GM19397 (cell line): ENCODE data around the gene GALNT2.

ENCODE experiments used
- ATAC-seq: cut with Tn5 transposase; IDR thresholded peaks from one replicate; pipeline ENCODE4 v1.9.1; 2021; ENCODE audit warnings: mild to moderate bottlenecking, moderate library complexity; ENCODE audit not compliant: unreplicated experiment

Gene GALNT2

DNA sequence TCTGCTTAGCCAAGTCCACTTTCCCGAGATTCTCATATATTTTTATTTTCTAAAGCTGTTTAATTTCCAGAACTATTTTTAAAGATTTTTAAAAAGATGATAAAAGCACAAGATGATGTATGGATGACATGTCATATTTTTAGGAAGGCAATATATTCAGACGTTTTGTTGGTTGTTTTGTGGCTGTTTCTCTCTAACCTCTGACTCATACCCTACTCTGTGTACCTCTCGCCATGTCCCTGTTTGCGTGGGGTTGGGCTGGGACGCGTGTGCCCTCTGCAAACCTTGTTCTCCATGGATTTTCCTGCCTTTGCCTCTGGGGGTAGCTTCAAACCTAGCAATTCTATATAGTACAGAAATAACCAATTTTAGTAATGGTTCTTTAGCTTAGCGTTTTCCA, 132.0 kb downstream of the GALNT2 start:
- ATAC-seq = no peak

DNA sequence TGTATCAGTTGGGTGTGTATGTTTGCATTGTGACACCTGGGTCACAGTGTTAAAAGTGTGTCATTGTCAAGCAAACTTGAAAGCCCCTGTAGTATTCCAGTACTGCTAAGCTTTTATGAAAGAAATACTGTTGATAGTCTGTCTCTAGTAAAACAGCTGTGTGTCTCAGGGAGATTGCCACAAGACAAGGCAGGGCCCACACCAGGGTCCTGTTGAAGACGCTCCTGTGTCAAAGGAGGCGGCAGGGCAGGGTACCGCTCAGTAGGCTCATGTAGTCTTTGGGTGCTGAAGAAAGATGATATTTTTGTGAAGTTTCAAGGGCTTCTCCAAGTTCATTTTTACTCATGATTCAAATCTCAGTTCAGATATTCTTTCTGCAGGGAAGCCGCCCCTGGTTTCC, 132.5 kb downstream of the GALNT2 start:
- no peak for ATAC-seq

DNA sequence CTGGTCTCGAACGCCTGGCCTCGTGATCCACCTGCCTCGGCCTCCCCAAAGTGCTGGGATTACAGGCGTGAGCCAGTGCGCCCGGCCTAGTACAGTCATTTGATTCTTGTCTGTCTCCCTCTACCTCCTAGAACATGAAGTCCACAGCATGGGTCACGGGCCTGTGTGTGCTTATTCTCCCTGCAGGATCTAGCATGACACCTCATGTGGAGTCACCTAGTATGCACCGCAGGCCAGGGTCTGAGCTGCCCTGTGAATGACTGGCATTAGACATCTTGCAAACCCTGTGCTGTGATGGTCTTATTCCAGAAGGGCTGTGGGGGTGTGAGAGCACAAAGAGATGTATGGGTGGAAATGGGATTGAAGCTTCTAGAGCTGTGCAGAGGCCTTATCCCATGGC, 133.2 kb downstream of the GALNT2 start:
- ATAC-seq = no peak

DNA sequence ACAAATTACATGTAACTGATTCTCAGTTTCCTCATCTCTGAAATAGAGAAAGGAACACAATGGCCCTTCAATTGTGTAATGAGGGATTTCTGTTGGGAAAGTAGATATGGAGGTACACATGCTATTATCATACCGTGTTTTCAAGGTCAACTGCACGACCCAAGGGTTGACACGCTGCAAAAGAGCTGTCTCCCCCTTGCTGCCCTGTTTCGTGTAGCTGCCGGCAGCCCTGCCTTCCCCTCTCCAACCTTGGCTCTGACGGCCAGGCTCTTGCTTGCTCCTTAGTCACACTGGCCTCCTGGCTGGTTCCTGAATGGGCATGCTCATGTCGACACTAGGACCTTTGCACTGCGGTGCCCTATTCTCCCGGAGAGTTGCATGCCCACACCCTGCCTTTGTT, 134.4 kb downstream of the GALNT2 start:
- ATAC-seq = no peak

GRCh38 chr1:230204842-230205241, 137.8 kb downstream of the GALNT2 start:
- no peak for ATAC-seq

DNA sequence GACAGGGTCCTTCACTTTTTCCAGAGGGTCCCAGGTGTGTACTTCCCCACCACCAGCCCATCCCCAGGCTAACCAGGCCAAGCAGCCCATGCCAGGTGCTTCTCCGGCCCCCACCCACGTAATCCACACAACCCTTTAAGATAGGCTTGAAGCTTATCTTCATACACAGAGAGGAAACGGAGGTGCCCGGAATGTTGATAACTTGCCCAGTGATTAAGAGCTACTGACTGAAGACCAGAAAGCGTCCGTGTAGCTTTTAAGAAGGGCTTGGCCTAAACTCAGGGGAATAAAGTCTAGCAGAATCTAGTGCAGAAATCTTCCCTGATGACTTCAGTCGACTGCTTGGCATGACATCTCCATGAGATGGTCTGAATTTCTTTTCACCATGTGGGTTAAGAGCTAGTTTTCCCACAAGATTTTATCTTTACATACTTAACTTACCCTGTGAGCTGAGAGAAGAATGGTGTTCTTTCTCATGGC, 138.7 kb downstream of the GALNT2 start:
- ATAC-seq = no peak

- ATAC-seq = no peak
These were observed 139.2 kb downstream of the GALNT2 start for GRCh38 chr1:230206207-230206606.

DNA sequence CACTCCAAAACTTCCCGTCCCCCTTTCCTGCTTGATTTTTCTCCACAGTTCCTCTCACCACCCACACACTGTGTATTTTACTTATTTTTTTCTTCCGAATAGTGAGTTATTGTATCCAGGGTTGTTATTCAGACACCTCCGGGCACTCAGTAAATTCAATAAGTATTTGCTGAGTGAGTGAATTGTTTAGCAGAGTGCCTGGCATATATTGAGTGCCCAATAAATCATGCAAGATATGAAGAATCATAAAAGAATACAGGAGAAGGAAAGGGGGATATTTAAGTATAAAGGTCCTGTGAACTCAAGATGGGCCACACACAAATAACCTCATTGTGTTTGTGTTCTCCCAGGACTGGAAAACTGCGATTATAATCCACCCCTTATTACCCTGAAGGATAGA, 139.9 kb downstream of the GALNT2 start:
- no peak for ATAC-seq

GRCh38 chr1:230207598-230207997, 140.6 kb downstream of the GALNT2 start:
- ATAC-seq = no peak

- ATAC-seq = peak; percentile 37
These were observed 141.7 kb downstream of the GALNT2 start for GRCh38 chr1:230208619-230209261.

DNA sequence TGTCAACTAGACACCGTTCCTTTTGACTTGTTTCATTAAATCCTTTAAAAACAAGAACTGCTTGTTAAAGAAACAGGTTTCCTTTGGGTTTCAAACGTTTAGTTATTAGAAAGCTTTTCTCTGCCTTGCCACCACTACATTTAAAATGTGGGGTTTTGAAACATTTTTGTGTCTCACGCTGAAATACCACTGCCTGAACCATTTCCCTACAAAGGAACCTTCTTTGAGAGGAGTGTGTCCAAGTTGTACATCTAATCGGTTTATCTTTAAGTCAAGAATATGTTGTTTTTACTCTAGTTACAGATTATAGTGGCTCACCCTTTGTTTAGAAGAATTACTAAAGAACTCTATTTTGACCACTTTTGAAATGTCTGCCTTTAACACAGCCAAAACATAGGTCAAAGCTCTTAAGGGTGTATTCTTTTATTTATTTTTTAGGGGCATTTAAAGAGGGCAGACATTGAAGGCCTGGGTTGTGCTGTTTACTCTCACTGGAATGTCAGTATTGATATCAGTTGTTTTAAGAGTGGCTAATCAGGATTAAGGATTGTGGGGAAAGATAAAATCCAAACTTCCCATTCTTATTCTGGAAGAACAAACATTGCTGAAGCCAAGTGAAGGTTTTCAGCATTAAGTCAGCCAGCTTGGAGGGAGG, 143.4 kb downstream of the GALNT2 start:
- ATAC-seq = no peak

- ATAC-seq = no peak
These were observed 143.9 kb downstream of the GALNT2 start for GRCh38 chr1:230210981-230211336.

- ATAC-seq = no peak
These were observed 144.6 kb downstream of the GALNT2 start for GRCh38 chr1:230211436-230212145.

DNA sequence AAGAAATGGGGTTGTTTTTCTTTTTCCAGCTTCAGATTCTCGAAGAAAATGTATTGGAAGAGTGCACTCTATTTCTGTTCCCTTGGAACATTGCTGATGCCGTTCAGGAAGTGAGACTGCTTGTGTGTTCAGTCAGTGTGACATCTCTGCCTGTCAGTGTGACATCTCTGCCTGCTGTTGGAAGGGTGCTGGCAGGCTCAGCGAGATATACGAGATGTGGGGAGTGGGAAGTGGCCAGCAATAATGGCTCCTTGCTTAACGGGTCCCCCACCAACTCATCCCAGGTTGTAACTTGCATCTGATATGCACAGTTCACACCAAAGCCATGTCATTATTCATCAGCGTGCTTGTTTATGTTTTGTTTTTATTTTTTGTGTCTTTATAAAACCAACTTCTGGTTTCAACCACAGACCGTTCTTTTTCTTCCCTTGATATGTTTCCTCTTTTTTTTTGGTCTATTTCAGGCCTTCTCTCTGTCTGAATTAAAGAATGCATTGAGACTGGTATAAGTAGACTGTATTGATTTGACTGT, 145.4 kb downstream of the GALNT2 start:
- peak; percentile 36 for ATAC-seq

DNA sequence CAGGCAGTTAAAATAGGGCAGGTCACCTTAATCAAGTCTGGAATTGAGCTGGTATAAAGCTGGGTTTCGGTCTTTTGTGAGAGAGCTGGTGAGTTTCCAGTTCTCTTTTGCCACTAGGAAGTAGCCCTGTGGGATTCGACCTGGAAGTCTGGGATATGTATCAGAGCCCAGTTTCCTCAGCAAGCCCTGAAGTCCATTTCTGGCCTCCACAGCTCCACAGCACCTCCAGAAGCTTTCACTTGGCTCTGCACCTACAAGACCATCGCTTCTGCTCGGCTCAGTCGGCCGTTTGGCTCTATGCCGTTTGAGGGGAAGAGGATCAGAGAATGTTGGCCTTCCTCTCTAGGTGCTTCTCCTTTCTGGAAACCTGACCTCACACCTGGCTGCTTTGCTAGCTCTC, 148.0 kb downstream of the GALNT2 start:
- no peak for ATAC-seq

- no peak for ATAC-seq
These were observed 148.5 kb downstream of the GALNT2 start for GRCh38 chr1:230215529-230215928.

DNA sequence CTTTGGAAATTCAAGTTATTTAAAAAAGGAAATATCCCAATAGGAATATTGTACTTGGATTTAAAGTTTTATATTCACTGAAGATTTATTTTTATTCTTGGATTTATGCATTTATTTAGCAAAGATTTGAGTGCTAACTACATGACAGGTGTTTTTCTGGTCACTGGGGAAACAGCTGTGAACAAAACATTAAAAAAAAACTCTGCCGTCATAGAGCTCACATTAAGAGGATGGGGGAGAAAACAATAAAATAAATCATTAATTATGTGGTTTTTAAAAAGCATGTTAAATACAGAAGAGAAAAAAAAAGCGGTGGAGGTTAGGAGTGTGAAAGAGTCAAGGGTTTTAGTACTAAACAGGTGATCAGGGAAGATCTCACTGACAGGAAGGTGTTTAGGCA, 149.9 kb downstream of the GALNT2 start:
- no peak for ATAC-seq

DNA sequence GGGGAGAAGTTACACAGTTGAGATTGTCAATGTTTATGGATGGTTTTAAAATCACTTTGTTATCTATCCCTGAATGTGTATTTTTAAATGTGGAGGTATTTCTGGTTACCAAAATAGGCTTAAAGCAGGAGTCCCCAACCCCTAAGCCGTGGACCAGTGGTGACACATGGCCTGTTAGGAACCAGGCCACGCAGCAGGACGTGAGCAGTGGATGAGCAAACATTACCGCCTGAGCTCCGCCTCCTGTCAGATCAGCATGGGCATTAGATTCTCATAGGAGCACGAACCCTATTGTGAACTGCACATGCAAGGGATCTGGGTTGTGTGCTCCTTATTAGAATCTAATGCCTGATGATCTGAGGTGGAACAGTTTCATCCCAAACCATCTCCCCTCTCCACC, 151.6 kb downstream of the GALNT2 start:
- no peak for ATAC-seq

GRCh38 chr1:230219174-230220067, 152.4 kb downstream of the GALNT2 start:
- no peak for ATAC-seq

- no peak for ATAC-seq
These were observed 153.4 kb downstream of the GALNT2 start for GRCh38 chr1:230220478-230220877.

- ATAC-seq = no peak
These were observed 153.9 kb downstream of the GALNT2 start for GRCh38 chr1:230220907-230221306.
